ENCODE measurements around the gene VAC14. TPM values are rescaled to one million over a fixed set of nuclear protein-coding genes. Genes with fewer than 3 reads are reported as not detected.
A peak's percentile ranks its signal among the peaks of the same experiment; 100 is the strongest.

VAC14 gene
- polyA plus RNA-seq, 1 of the 3 experiments (the other 2 are of a cell fraction) = 33.2 TPM

DNA sequence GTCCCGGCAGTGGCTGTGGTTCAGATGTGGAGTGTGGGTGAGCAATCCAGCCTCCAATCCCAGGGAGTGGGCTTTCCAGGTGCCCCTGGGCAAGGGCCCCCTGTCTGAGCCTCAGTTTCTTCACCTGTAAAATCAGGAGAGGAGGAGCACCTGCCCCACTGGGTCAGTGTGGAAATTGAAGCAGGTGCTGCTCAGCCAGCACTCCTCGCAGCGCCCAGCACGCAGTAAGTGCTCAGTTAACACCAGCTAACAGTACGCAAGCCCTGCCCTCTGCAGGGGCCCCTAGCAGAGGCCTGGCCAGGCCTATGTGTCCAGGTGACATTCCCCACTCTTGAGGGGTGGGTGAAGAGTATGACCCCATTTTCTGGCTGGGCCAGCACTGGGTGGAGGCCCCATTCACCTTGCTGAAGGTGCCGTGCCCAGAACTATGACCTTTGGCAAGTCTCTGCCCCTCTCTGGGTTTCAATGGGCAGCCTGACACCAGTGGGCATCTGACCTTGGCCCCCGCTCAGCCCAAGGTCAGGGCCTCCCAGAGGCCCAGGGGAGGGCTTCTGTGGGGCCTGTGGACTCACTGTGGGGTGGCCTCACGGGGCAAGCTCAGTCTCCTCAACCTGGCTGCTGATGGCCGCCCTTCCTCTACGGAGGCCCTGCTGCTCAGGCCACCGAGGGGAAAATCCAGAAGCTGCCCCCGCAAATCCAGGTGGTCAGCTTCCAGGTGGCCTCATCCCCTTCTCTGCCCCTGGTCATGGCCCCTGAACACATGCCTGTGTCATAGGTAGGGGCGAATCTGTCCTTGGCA lies 117.6 kb downstream of the VAC14 start:
- Histone ChIP-seq H3K27ac (ENCODE audit: low read depth in 2 of 2, low read length in 1 of 2) (no peak overlapping the region; a peak in 1 of 4 replicates), H3K27me3 (ENCODE audit: insufficient read depth) (no peaks in the 10 kb centered on the region), H4K20me1 (ENCODE audit: insufficient read depth) (peaks cover 51% of the 10 kb centered on the region), H3K4me2 (peak overlapping the region; percentile 84; the same call in 1 of the 2 replicates), H3K9me3 (no peaks in the 10 kb centered on the region), H3K4me1 (ENCODE audit: control insufficient read depth in 1 of 2, insufficient read depth in 2 of 2, low read depth in 1 of 2, low read length in 1 of 2) (peaks cover 19 to 62% of the 10 kb centered on the region in 2 experiments; a peak in 3 of 4 replicates), H2AFZ (ENCODE audit: low read depth) (no peak overlapping the region), H3F3A (replicated peaks; ENCODE audit: insufficient read depth) (no peaks in the 10 kb centered on the region), H3K79me2 (ENCODE audit: insufficient read depth) (peaks cover 55% of the 10 kb centered on the region), H3K9ac (no peak overlapping the region), H3K9me2 (no peaks in the 10 kb centered on the region), H3K36me3 (replicated peaks in 1 of 2; ENCODE audit: control insufficient read depth in 1 of 2, insufficient read depth in 2 of 2, low read length in 1 of 2) (peaks cover 9 to 26% of the 10 kb centered on the region in 2 experiments), H3K4me3 (ENCODE audit: low read depth in 2 of 2, low read length in 1 of 2) (no peak overlapping the region; a peak in 1 of 4 replicates)
- DNase-seq = no peak
- CTCF ChIA-PET = interaction anchor here (0.6 to 14.3 kb wide), 8 partner anchors 10 to 85 kb away, joined by 3 to 181 read pairs (median 4); no protein-coding TSS in a partner anchor
- POLR2A ChIA-PET = no interaction called here
- 81% methylated on average over 6 of the region's 13 CpGs for WGBS (ENCODE audit: low lambda C conversion rate)
- TF ChIP-seq FOXM1 (IDR thresholded peaks at IDR 0.05; ENCODE audit: low read depth) (no peak), YY1 (IDR thresholded peaks at IDR 0.05; ENCODE audit: low read depth) (no peak), NFIC (IDR thresholded peaks at IDR 0.05; ENCODE audit: borderline replicate concordance) (no peak)

DNA sequence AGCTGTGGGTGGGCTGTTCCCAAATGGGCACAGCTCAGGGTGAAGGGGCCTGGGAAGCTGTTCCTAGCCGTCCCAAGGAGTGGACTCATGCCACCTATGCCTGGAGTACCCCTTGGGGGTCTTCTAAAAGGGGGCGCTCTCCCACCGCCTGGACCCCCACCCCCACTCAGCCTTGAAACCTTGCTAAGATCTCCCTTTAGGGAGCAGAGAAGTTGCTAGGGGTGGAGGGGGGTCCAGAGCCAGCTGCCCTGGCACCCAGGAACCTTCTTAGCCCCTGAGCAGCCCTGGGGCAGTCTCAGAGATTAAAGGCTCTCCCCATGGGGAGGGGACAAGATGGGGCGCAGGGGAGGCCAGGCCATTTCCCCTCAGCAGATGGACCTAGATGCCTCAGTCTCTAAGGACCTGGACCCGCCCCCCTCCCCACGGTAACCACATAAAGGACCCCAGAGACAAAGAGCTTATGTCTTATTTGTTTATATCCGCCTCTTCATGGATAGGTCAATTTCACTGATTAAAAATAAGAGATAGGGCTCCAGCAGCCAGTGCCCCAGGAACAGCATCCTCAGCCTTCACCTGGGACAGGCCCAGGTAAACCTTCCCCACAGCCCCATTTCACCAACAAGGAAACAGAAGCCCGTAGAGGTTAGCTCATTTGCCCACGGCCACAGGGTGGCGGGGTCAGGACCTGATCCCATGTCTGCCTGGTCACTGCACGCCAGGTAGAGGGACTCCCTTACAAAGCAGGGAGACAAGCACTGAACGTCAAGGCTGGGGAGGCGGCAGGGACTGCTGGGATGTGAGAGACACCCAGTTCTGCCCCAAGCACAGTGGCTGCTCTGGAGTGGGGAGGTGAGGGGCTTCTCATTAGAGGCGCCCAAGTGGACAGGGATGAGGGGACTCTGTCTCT lies 118.5 kb downstream of the VAC14 start:
- Histone ChIP-seq H3K4me2 (0 out of 2 replicates have a peak overlapping the region, but pooled peaks have one; percentile 84), H4K20me1 (ENCODE audit: insufficient read depth) (peaks cover 51% of the 10 kb centered on the region), H3K27me3 (ENCODE audit: insufficient read depth) (no peaks in the 10 kb centered on the region), H3F3A (replicated peaks; ENCODE audit: insufficient read depth) (no peaks in the 10 kb centered on the region), H3K27ac (ENCODE audit: low read depth in 2 of 2, low read length in 1 of 2) (peak overlapping the region in 1 of 2 experiments; percentile 55; a peak in 1 of 4 replicates), H3K36me3 (replicated peaks in 1 of 2; ENCODE audit: control insufficient read depth in 1 of 2, insufficient read depth in 2 of 2, low read length in 1 of 2) (peaks cover 12 to 35% of the 10 kb centered on the region in 2 experiments), H3K4me3 (ENCODE audit: low read depth in 2 of 2, low read length in 1 of 2) (no peak overlapping the region), H3K9me3 (no peaks in the 10 kb centered on the region), H3K4me1 (ENCODE audit: control insufficient read depth in 1 of 2, insufficient read depth in 2 of 2, low read depth in 1 of 2, low read length in 1 of 2) (peaks cover 11 to 53% of the 10 kb centered on the region in 2 experiments; a peak in 3 of 4 replicates), H2AFZ (ENCODE audit: low read depth) (no peak overlapping the region), H3K9me2 (no peaks in the 10 kb centered on the region), H3K9ac (no peak overlapping the region), H3K79me2 (ENCODE audit: insufficient read depth) (peaks cover 55% of the 10 kb centered on the region)
- 83% methylated on average over 11 of the region's 14 CpGs for WGBS (ENCODE audit: low lambda C conversion rate)
- ChIA-PET POLR2A (no interaction called here), CTCF (interaction anchor here (0.6 to 14.3 kb wide), 7 partner anchors 20 to 86 kb away, joined by 3 to 181 read pairs (median 6); no protein-coding TSS in a partner anchor)
- no peak for DNase-seq
- TF ChIP-seq NFIC (IDR thresholded peaks at IDR 0.05; ENCODE audit: borderline replicate concordance) = no peak
- TF ChIP-seq, protein P1, sequence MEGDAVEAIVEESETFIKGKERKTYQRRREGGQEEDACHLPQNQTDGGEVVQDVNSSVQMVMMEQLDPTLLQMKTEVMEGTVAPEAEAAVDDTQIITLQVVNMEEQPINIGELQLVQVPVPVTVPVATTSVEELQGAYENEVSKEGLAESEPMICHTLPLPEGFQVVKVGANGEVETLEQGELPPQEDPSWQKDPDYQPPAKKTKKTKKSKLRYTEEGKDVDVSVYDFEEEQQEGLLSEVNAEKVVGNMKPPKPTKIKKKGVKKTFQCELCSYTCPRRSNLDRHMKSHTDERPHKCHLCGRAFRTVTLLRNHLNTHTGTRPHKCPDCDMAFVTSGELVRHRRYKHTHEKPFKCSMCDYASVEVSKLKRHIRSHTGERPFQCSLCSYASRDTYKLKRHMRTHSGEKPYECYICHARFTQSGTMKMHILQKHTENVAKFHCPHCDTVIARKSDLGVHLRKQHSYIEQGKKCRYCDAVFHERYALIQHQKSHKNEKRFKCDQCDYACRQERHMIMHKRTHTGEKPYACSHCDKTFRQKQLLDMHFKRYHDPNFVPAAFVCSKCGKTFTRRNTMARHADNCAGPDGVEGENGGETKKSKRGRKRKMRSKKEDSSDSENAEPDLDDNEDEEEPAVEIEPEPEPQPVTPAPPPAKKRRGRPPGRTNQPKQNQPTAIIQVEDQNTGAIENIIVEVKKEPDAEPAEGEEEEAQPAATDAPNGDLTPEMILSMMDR (IDR thresholded peaks at IDR 0.05) = 0 out of 2 replicates have a peak, but pooled peaks have one; percentile 8

Measured in SK-N-SH (cell line).